ENCODE data around the gene NIN. TPM values are rescaled to one million over a fixed set of nuclear protein-coding genes. Genes with fewer than 3 reads are reported as not detected.

NIN gene
- total RNA-seq, 4 donors from 2014 or later: 24.1 to 35.7 (median 30.7) TPM

DNA sequence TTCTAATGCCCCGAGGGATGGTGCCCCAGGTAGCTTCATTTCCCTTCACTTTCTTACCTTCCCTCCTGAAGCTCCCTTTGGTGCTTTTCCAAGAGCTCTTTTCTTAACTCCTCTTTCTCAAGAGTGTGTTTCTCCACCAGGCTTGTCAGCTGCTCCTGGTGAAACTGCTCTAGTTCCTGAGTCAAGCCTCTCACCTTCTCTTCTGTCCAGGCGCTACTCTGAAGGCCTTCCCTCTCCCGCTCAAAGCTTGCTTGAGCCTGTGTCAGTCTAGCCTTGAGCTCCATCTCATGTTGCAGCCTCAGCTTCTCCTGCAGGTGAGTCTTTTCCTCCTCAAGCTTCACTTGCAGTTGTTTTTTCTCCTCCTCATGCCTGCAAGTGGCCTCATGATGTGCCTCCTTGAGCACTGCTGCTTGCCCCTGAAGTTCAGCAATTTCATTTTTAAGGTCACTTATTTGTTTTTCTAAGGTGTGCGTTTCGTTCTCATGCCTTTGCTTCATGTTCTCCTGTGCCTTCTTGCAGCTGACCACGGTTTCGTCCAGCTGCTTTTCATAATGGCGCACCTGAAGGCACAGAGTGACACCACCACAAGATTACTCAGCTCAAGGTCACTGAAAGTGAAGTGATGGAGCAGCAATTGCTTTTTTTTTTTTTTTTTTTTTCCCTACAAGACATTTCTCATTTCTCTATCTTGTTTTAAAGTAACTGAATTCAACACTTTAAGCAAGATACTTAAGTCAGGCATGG, 71.0 kb downstream of the NIN start:
- H3K27me3 ChIP-seq: no peaks in the 10 kb centered on the region
- DNase-seq (ENCODE audit: low spot score in 2 of 2): no peak
- H3K4me1 ChIP-seq: no peaks in the 10 kb centered on the region
- H3K4me3 ChIP-seq: no peak overlapping the region
- peaks cover 0 to 57% (median 0%) of the 10 kb centered on the region in 3 donors for H3K36me3 ChIP-seq
- no peak overlapping the region for H3K27ac ChIP-seq
- 96 to 98% methylated on average over 8 of the region's 8 CpGs for WGBS, 2 donors
- no peaks in the 10 kb centered on the region for H3K9me3 ChIP-seq
- TF ChIP-seq POLR2A (IDR thresholded peaks at IDR 0.05): no peak
- TF ChIP-seq EP300 (IDR thresholded peaks at IDR 0.05): no peak
- no peak for TF ChIP-seq CTCF (IDR thresholded peaks at IDR 0.05)

DNA sequence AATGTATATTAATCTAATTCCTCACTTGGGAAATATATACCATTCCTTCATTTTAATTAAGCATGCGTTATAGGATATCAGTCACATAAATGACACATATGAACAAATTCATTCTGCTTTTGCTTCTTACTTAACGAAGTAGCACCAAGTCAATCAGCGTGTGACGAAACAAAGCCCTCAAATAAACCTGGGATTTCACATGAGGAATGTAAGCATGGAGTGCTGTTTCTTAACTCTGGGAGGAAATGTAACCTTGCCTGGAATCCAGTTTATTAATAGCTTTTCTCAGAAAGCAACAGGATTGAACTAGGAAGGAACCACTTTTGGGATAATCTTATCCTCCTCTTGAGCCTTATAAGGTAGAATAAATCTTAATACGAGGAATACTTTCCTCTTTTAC, 72.0 kb downstream of the NIN start:
- Histone ChIP-seq H3K4me1 (no peaks in the 10 kb centered on the region), H3K36me3 (peaks cover 0 to 61% (median 0%) of the 10 kb centered on the region in 3 donors), H3K4me3 (no peak overlapping the region), H3K27me3 (no peaks in the 10 kb centered on the region), H3K27ac (no peak overlapping the region), H3K9me3 (no peaks in the 10 kb centered on the region)
- TF ChIP-seq EP300 (IDR thresholded peaks at IDR 0.05): peak in 1 of 2 donors; percentile 31
- TF ChIP-seq POLR2A (IDR thresholded peaks at IDR 0.05): no peak
- TF ChIP-seq CTCF (IDR thresholded peaks at IDR 0.05): no peak
- no peak for DNase-seq (ENCODE audit: low spot score in 2 of 2)
- 86 to 87% methylated on average over 5 of the region's 5 CpGs for WGBS, 2 donors

GRCh38 chr14:50758305-50758704, 72.7 kb downstream of the NIN start:
- Histone ChIP-seq H3K36me3 (peaks cover 0 to 64% (median 0%) of the 10 kb centered on the region in 3 donors), H3K4me1 (no peaks in the 10 kb centered on the region), H3K27me3 (no peaks in the 10 kb centered on the region), H3K4me3 (no peak overlapping the region), H3K27ac (no peak overlapping the region), H3K9me3 (no peaks in the 10 kb centered on the region)
- DNase-seq (ENCODE audit: low spot score in 2 of 2): no peak
- WGBS, 2 donors: 83 to 85% methylated on average over 7 of the region's 7 CpGs
- TF ChIP-seq POLR2A (IDR thresholded peaks at IDR 0.05) (no peak), CTCF (IDR thresholded peaks at IDR 0.05) (no peak), EP300 (IDR thresholded peaks at IDR 0.05) (no peak)

DNA sequence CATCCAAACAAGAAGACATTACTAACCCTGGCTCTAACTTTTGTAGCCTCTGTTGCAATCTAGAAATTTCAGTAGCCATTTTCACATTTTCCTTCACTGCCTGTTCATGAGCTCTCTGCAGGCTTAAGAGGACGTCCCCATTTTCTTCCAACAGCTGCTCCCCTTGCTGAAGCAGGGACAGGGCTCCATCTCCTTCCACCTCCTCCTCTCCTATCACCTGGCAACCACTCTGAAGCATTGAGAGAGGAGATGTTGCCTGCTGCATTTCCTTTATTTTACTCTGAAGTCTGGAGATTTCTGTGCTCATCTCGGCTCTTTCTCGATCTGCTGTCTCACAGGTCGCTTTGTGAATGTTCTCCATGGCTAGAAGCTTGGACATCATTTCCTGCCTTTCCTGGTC, 73.3 kb downstream of the NIN start:
- no peak for TF ChIP-seq POLR2A (IDR thresholded peaks at IDR 0.05)
- no peak for TF ChIP-seq EP300 (IDR thresholded peaks at IDR 0.05)
- TF ChIP-seq CTCF (IDR thresholded peaks at IDR 0.05): no peak
- Histone ChIP-seq H3K36me3 (peaks cover 0 to 64% (median 3%) of the 10 kb centered on the region in 3 donors), H3K9me3 (no peaks in the 10 kb centered on the region), H3K27ac (no peak overlapping the region), H3K4me3 (no peak overlapping the region), H3K4me1 (no peaks in the 10 kb centered on the region), H3K27me3 (no peaks in the 10 kb centered on the region)
- 93 to 96% methylated on average over 4 of the region's 4 CpGs for WGBS, 2 donors
- no peak for DNase-seq (ENCODE audit: low spot score in 2 of 2)

DNA sequence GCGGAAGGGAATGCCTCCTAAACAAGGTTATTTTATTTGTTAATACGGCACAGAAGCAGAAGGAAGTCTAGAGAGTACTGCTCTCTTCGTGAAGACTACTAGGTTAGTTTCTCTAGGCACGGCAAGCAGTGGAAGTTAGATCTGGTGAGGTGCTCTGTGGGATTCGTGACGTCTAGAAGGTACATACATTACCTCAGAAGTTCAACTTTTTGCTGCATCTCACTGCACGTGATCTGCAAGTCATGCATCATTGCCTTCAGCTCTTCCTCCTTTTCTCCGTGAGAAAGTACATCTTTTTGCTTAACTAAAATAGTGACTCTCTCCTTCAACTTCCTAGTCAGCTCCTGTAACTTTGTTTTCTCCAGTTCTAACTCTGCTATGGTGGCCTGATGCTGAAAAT, 74.7 kb downstream of the NIN start:
- Histone ChIP-seq H3K36me3 (peaks cover 0 to 63% (median 7%) of the 10 kb centered on the region in 3 donors), H3K27ac (no peak overlapping the region), H3K27me3 (no peaks in the 10 kb centered on the region), H3K4me1 (no peaks in the 10 kb centered on the region), H3K4me3 (no peak overlapping the region), H3K9me3 (no peaks in the 10 kb centered on the region)
- WGBS, 2 donors: 90 to 91% methylated on average over 8 of the region's 8 CpGs
- TF ChIP-seq EP300 (IDR thresholded peaks at IDR 0.05) (no peak), POLR2A (IDR thresholded peaks at IDR 0.05) (no peak), CTCF (IDR thresholded peaks at IDR 0.05) (no peak)
- no peak for DNase-seq (ENCODE audit: low spot score in 2 of 2)
